ENCODE data around the gene CCNB3.

Gene CCNB3

GRCh38 chrX:50169717-50170116 is 34.8 kb upstream of the CCNB3 start:
- no peak overlapping the region for H2BK120ac ChIP-seq (ENCODE audit: low read depth, low read length)
- H2BK12ac ChIP-seq (ENCODE audit: low read length) = no peak overlapping the region
- DNase-seq (ENCODE audit: low spot score) = no peak
- H3K4ac ChIP-seq (ENCODE audit: low read length) = no peak overlapping the region
- H2BK15ac ChIP-seq (ENCODE audit: low read length) = no peak overlapping the region
- H3K9me3 ChIP-seq (replicated peaks in 1 of 2; ENCODE audit: control insufficient read depth in 2 of 2, insufficient read depth in 1 of 2, low read depth in 1 of 2, low read length in 2 of 2) = no peaks in the 10 kb centered on the region
- H2AFZ ChIP-seq (ENCODE audit: low read length) = no peak overlapping the region
- no peak overlapping the region for H3K27ac ChIP-seq (replicated peaks; ENCODE audit: low read length)
- H4K8ac ChIP-seq (ENCODE audit: low read depth, low read length) = no peak overlapping the region
- no CpG with 5 or more reads among the region's 3 CpGs for WGBS, 2 donors (ENCODE audit: extremely low coverage in 2 of 2, insufficient read length in 2 of 2, insufficient replicate concordance in 1 of 2)
- no peaks in the 10 kb centered on the region for H3K36me3 ChIP-seq (replicated peaks in 1 of 2; ENCODE audit: control insufficient read depth in 2 of 2, insufficient read depth in 2 of 2, low read length in 2 of 2)
- no peak overlapping the region for H3K4me3 ChIP-seq (ENCODE audit: low read length in 2 of 2)
- no peak overlapping the region for H3K4me2 ChIP-seq (ENCODE audit: insufficient read depth, low read length, poor library complexity, severe bottlenecking)
- H3K18ac ChIP-seq (ENCODE audit: low read length) = no peak overlapping the region
- H3K79me1 ChIP-seq (ENCODE audit: low read depth, low read length) = no peaks in the 10 kb centered on the region
- H3K23ac ChIP-seq (ENCODE audit: low read depth, low read length, poor library complexity) = no peak overlapping the region
- no peak overlapping the region for H3K14ac ChIP-seq (ENCODE audit: low read length)
- no peak overlapping the region for H2BK5ac ChIP-seq (ENCODE audit: low read length)
- H3K4me1 ChIP-seq (ENCODE audit: control insufficient read depth in 2 of 2, insufficient read depth in 1 of 2, low read depth in 1 of 2, low read length in 2 of 2) = no peaks in the 10 kb centered on the region
- no peak overlapping the region for H3K9ac ChIP-seq (ENCODE audit: low read depth, low read length, poor library complexity)
- H4K91ac ChIP-seq (ENCODE audit: low read depth, low read length, poor library complexity) = no peak overlapping the region
- peaks cover 0 to 3% (median 0%) of the 10 kb centered on the region in 3 experiments for H3K27me3 ChIP-seq (ENCODE audit: control insufficient read depth in 3 of 3, insufficient read depth in 3 of 3, low read depth in 1 of 3, low read length in 3 of 3)
- no peak overlapping the region for H2AK5ac ChIP-seq (ENCODE audit: low read depth, low read length)

GRCh38 chrX:50180073-50180940 is 24.3 kb upstream of the CCNB3 start:
- H3K4me3 ChIP-seq (ENCODE audit: low read length in 2 of 2) = no peak overlapping the region
- no peak overlapping the region for H3K14ac ChIP-seq (ENCODE audit: low read length)
- DNase-seq (ENCODE audit: low spot score) = no peak
- H2BK15ac ChIP-seq (ENCODE audit: low read length) = no peak overlapping the region
- no peak overlapping the region for H2BK5ac ChIP-seq (ENCODE audit: low read length)
- H3K79me1 ChIP-seq (ENCODE audit: low read depth, low read length) = no peaks in the 10 kb centered on the region
- H2BK12ac ChIP-seq (ENCODE audit: low read length) = no peak overlapping the region
- H3K23ac ChIP-seq (ENCODE audit: low read depth, low read length, poor library complexity) = no peak overlapping the region
- no peaks in the 10 kb centered on the region for H3K4me1 ChIP-seq (ENCODE audit: control insufficient read depth in 2 of 2, insufficient read depth in 1 of 2, low read depth in 1 of 2, low read length in 2 of 2)
- H3K27ac ChIP-seq (replicated peaks; ENCODE audit: low read length) = no peak overlapping the region
- no CpG with 5 or more reads among the region's 10 CpGs for WGBS, 2 donors (ENCODE audit: extremely low coverage in 2 of 2, insufficient read length in 2 of 2, insufficient replicate concordance in 1 of 2)
- H2AK5ac ChIP-seq (ENCODE audit: low read depth, low read length) = no peak overlapping the region
- H3K27me3 ChIP-seq (ENCODE audit: control insufficient read depth in 3 of 3, insufficient read depth in 3 of 3, low read depth in 1 of 3, low read length in 3 of 3) = no peaks in the 10 kb centered on the region
- no peak overlapping the region for H3K4ac ChIP-seq (ENCODE audit: low read length)
- no peak overlapping the region for H4K8ac ChIP-seq (ENCODE audit: low read depth, low read length)
- H4K91ac ChIP-seq (ENCODE audit: low read depth, low read length, poor library complexity) = no peak overlapping the region
- H3K18ac ChIP-seq (ENCODE audit: low read length) = no peak overlapping the region
- no peaks in the 10 kb centered on the region for H3K9me3 ChIP-seq (replicated peaks in 1 of 2; ENCODE audit: control insufficient read depth in 2 of 2, insufficient read depth in 1 of 2, low read depth in 1 of 2, low read length in 2 of 2)
- H2AFZ ChIP-seq (ENCODE audit: low read length) = no peak overlapping the region
- H3K4me2 ChIP-seq (ENCODE audit: insufficient read depth, low read length, poor library complexity, severe bottlenecking) = no peak overlapping the region
- no peaks in the 10 kb centered on the region for H3K36me3 ChIP-seq (replicated peaks in 1 of 2; ENCODE audit: control insufficient read depth in 2 of 2, insufficient read depth in 2 of 2, low read length in 2 of 2)
- no peak overlapping the region for H3K9ac ChIP-seq (ENCODE audit: low read depth, low read length, poor library complexity)
- H2BK120ac ChIP-seq (ENCODE audit: low read depth, low read length) = no peak overlapping the region

DNA sequence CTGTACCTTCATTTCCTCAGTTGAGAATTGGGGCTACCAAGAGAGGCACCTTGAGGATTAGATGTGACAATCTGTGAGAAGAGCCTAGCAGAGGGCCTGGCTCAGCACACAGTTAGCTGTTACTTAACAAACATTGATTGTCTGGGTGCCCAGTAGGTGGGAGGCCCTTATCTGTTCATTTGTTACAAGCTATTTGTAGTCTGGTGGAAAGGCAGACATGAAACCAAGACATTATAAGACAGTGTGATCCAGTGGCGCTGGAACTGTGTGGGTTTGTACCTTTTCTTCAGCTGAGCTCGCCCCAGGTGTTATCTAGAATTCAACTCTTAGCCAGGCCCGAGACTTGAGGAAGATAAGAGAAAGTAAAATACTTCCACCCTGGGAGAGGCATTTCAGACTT is 20.7 kb upstream of the CCNB3 start:
- no peak overlapping the region for H3K27ac ChIP-seq (replicated peaks; ENCODE audit: low read length)
- H3K14ac ChIP-seq (ENCODE audit: low read length) = no peak overlapping the region
- H3K18ac ChIP-seq (ENCODE audit: low read length) = no peak overlapping the region
- no peaks in the 10 kb centered on the region for H3K36me3 ChIP-seq (replicated peaks in 1 of 2; ENCODE audit: control insufficient read depth in 2 of 2, insufficient read depth in 2 of 2, low read length in 2 of 2)
- no peak overlapping the region for H3K4me3 ChIP-seq (ENCODE audit: low read length in 2 of 2)
- no peak for DNase-seq (ENCODE audit: low spot score)
- H3K4ac ChIP-seq (ENCODE audit: low read length) = no peak overlapping the region
- H2BK5ac ChIP-seq (ENCODE audit: low read length) = no peak overlapping the region
- H4K8ac ChIP-seq (ENCODE audit: low read depth, low read length) = no peak overlapping the region
- H3K4me2 ChIP-seq (ENCODE audit: insufficient read depth, low read length, poor library complexity, severe bottlenecking) = no peak overlapping the region
- H3K9me3 ChIP-seq (replicated peaks in 1 of 2; ENCODE audit: control insufficient read depth in 2 of 2, insufficient read depth in 1 of 2, low read depth in 1 of 2, low read length in 2 of 2) = no peaks in the 10 kb centered on the region
- H2BK15ac ChIP-seq (ENCODE audit: low read length) = no peak overlapping the region
- H3K23ac ChIP-seq (ENCODE audit: low read depth, low read length, poor library complexity) = no peak overlapping the region
- H3K79me1 ChIP-seq (ENCODE audit: low read depth, low read length) = no peaks in the 10 kb centered on the region
- no peak overlapping the region for H2AFZ ChIP-seq (ENCODE audit: low read length)
- H2AK5ac ChIP-seq (ENCODE audit: low read depth, low read length) = no peak overlapping the region
- H2BK12ac ChIP-seq (ENCODE audit: low read length) = no peak overlapping the region
- WGBS, 2 donors (ENCODE audit: extremely low coverage in 2 of 2, insufficient read length in 2 of 2, insufficient replicate concordance in 1 of 2) = no CpG with 5 or more reads among the region's 3 CpGs
- H3K4me1 ChIP-seq (ENCODE audit: control insufficient read depth in 2 of 2, insufficient read depth in 1 of 2, low read depth in 1 of 2, low read length in 2 of 2) = peaks cover 0 to 14% of the 10 kb centered on the region in 2 donors
- no peak overlapping the region for H2BK120ac ChIP-seq (ENCODE audit: low read depth, low read length)
- no peaks in the 10 kb centered on the region for H3K27me3 ChIP-seq (ENCODE audit: control insufficient read depth in 3 of 3, insufficient read depth in 3 of 3, low read depth in 1 of 3, low read length in 3 of 3)
- no peak overlapping the region for H3K9ac ChIP-seq (ENCODE audit: low read depth, low read length, poor library complexity)
- no peak overlapping the region for H4K91ac ChIP-seq (ENCODE audit: low read depth, low read length, poor library complexity)

DNA sequence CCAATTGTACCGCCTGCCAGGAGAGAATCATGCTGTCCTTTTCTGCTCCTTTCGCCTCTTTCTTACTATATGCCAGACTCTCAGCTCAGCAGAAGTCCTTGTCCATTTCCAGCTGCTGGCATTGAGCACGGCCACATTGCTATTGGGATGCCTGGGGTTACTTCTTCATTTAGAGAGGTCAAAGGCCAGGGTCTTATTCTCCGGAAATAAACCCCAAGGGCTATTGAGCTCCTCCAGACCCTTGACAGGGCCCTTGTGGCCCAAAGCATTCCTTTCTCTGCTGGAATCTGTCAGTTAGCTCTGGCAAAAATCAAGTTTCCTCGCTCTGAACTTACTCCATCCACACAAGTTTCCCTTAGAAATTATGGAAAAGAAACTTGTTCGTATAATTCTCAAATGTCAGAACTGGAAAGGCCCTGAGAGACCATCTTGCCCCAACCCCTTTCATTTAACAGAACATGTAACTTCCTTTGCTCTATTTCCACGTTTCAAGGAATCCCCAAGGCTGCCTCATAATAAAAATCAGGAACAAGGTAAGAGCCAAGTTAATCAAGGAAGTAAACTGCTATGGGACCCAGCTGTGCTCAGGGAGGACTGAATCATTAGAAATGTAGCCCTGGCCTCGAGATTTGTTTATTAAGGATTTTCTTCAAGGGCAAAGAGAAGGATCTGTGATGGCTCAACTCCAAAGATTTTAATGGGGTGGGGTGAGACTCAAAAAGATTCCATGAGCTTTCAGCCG is 15.5 kb upstream of the CCNB3 start:
- H3K4me3 ChIP-seq (ENCODE audit: low read length in 2 of 2) = no peak overlapping the region
- no peaks in the 10 kb centered on the region for H3K27me3 ChIP-seq (ENCODE audit: control insufficient read depth in 3 of 3, insufficient read depth in 3 of 3, low read depth in 1 of 3, low read length in 3 of 3)
- no peak for DNase-seq (ENCODE audit: low spot score)
- H4K8ac ChIP-seq (ENCODE audit: low read depth, low read length) = no peak overlapping the region
- no peak overlapping the region for H3K9ac ChIP-seq (ENCODE audit: low read depth, low read length, poor library complexity)
- H3K27ac ChIP-seq (replicated peaks; ENCODE audit: low read length) = no peak overlapping the region
- H2BK5ac ChIP-seq (ENCODE audit: low read length) = no peak overlapping the region
- H3K79me1 ChIP-seq (ENCODE audit: low read depth, low read length) = no peaks in the 10 kb centered on the region
- no peak overlapping the region for H3K23ac ChIP-seq (ENCODE audit: low read depth, low read length, poor library complexity)
- peak overlapping the region; percentile 21 for H2AFZ ChIP-seq (ENCODE audit: low read length)
- no peak overlapping the region for H2BK120ac ChIP-seq (ENCODE audit: low read depth, low read length)
- peak overlapping the region; percentile 11 for H3K4me2 ChIP-seq (ENCODE audit: insufficient read depth, low read length, poor library complexity, severe bottlenecking)
- H3K18ac ChIP-seq (ENCODE audit: low read length) = no peak overlapping the region
- no peaks in the 10 kb centered on the region for H3K9me3 ChIP-seq (replicated peaks in 1 of 2; ENCODE audit: control insufficient read depth in 2 of 2, insufficient read depth in 1 of 2, low read depth in 1 of 2, low read length in 2 of 2)
- H3K4me1 ChIP-seq (ENCODE audit: control insufficient read depth in 2 of 2, insufficient read depth in 1 of 2, low read depth in 1 of 2, low read length in 2 of 2) = peaks cover 2 to 14% of the 10 kb centered on the region in 2 donors
- WGBS, 2 donors (ENCODE audit: extremely low coverage in 2 of 2, insufficient read length in 2 of 2, insufficient replicate concordance in 1 of 2) = no CpG with 5 or more reads among the region's 9 CpGs
- H4K91ac ChIP-seq (ENCODE audit: low read depth, low read length, poor library complexity) = no peak overlapping the region
- no peak overlapping the region for H2BK15ac ChIP-seq (ENCODE audit: low read length)
- no peak overlapping the region for H3K14ac ChIP-seq (ENCODE audit: low read length)
- H3K36me3 ChIP-seq (replicated peaks in 1 of 2; ENCODE audit: control insufficient read depth in 2 of 2, insufficient read depth in 2 of 2, low read length in 2 of 2) = no peaks in the 10 kb centered on the region
- H2BK12ac ChIP-seq (ENCODE audit: low read length) = no peak overlapping the region
- H3K4ac ChIP-seq (ENCODE audit: low read length) = no peak overlapping the region
- H2AK5ac ChIP-seq (ENCODE audit: low read depth, low read length) = no peak overlapping the region

Measured in neuronal stem cell (in vitro differentiated cells).